Fibroblast of pulmonary artery (primary cell): ENCODE results near the gene WNT3.

ENCODE experiments used
- DNase-seq: peaks from one replicate; pipeline ENCODE4 v3.0.0-alpha.2; 2010; ENCODE audit warnings: low read depth
- H3K4me3 ChIP-seq: replicated peaks from 2 replicates; pipeline ENCODE4 v1.5.1; 2011; ENCODE audit warnings: low read depth, mild to moderate bottlenecking, control low read depth, low read length, moderate library complexity
- CTCF ChIP-seq: IDR thresholded peaks from 2 replicates; pipeline ENCODE4 v1.5.1; 2011; ENCODE audit warnings: mild to moderate bottlenecking, control low read depth, low read length, inconsistent platforms; ENCODE audit errors: missing control alignments

WNT3 gene

GRCh38 chr17:46818316-46818928, at the start of gene WNT3:
Gene WNT3, minus strand, starts transcription at chr17:46818692. Its CDS starts 95 bp downstream, at chr17:46818597.
- no peak for DNase-seq
- no peak for TF ChIP-seq CTCF
- peak within 1 kb of the TSS; percentile 14 for H3K4me3 ChIP-seq

GRCh38 chr17:46866747-46867146, 48.3 kb upstream of the WNT3 start:
- DNase-seq: no peak
- TF ChIP-seq CTCF: no peak
- no peak overlapping the region for H3K4me3 ChIP-seq

GRCh38 chr17:46866325-46866724, 47.8 kb upstream of the WNT3 start:
- no peak for TF ChIP-seq CTCF
- H3K4me3 ChIP-seq: no peak overlapping the region
- no peak for DNase-seq

- no peak for DNase-seq
- H3K4me3 ChIP-seq: no peak overlapping the region
- no peak for TF ChIP-seq CTCF
Measured at GRCh38 chr17:46865100-46865499, 46.6 kb upstream of the WNT3 start.

GRCh38 chr17:46863383-46864121, 45.1 kb upstream of the WNT3 start:
- H3K4me3 ChIP-seq: no peak overlapping the region
- TF ChIP-seq CTCF: no peak
- DNase-seq: no peak

- no peak for TF ChIP-seq CTCF
- H3K4me3 ChIP-seq: no peak overlapping the region
- DNase-seq: no peak
Measured at GRCh38 chr17:46862949-46863348, 44.5 kb upstream of the WNT3 start.

- no peak for DNase-seq
- TF ChIP-seq CTCF: no peak
- no peak overlapping the region for H3K4me3 ChIP-seq
Measured at GRCh38 chr17:46859996-46860395, 41.5 kb upstream of the WNT3 start.
